HT1080 (cell line): ENCODE results near the gene TRPM8. TPM values are rescaled to one million over a fixed set of nuclear protein-coding genes. Genes with fewer than 3 reads are reported as not detected.

ENCODE experiments used
- DNase-seq: peaks from one replicate; pipeline ENCODE4 v3.0.0-alpha.2; 2015; ENCODE audit warnings: low read depth
- total RNA-seq: library from RNA; depleted of rRNA; stranded (reverse); fragments of >200 nt; shearing (Covaris generic); gene quantifications from 2 replicates; pipeline ENCODE4 v1.2.3, GENCODE V29; 2014

TRPM8 gene
- total RNA-seq, 1 experiment from 2014 or later, result 1.3 TPM

DNA sequence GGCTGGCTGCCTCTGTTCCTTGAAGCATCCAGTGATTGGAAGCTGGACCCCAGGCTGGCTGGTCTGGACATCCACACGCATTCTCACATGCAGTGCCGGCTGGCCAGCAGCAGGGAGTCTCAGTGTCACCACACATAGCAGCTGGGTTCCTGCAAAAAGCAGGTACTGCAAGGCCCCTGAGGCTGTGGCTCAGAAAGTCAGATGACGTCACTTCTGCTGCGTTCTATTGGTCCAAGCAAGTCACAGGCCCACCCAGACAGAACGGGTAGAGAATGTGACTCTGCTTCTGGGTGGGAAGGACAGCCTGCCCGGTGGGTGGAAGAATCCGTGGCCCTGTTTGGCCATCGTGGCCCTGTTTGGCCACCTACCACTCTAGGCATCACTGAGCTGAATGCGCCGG lies 82.0 kb downstream of the TRPM8 start:
- no peak for DNase-seq

DNA sequence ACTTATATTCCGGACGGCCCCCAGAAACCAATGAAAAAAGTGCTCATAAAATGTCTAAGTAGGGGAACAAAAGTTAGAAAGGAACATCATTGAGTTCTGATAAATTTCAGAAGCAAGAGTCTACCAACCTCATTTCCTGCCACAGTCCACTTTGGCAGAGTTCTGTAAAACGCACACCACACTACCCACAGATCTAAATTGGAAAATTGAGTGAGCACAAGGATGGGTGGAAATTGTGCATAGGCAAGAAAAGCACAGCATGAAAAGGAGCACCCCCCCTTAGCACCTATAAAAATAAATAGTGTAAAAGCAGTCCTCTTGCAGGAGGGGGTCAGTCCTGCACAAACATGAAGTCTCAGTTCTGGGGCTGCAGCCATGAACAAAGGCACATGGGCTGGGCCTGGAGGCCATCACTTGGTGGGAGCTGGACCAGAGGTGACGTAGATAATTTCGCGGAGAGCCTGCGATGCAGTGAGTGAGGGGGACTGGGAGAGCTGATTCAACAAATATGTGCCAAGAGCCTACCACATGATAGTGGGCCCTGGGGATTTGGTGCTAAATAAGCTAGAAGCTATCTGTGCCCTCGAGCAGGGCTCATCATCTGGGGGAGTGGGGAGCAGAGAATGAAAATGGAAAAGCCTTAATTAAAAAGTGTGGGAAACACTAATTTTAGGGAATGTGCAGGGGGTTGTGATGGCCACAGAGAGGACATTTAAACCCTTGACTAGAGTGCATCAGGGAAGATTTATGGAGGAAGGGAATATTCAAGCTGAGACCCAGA lies 84.4 kb downstream of the TRPM8 start:
- DNase-seq, result no peak

- DNase-seq, result no peak
Measured at GRCh38 chr2:234002281-234002680, 85.1 kb downstream of the TRPM8 start.

DNA sequence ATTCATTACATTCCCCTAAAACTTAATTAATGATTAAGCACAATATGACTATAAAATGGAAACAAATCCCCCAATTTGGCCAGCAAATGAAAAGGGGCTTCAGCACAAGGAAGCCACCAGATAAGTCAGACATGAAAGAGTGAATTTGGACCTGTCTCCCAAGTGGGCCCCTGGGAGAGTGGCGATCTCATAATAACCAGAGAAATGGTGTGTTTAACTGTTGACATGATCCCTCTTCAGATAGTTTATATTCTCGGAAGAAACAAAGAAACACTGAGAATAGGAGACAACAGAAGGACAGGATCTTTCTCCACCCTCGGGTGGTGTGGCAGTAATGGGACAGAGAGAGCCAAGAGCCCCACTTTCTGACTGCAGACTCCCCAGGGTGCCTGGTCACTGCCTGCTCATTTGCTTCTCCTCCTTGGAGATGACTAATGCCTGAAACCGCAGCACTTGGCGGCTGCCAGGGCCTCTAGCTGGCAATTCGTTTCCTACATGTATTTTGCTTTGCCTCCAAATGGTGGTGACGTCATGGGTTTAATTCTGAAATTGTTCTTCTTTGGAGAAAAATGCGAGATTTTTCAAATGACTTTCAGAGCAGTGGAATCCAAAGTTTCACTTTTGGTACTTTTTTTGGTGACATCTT lies 86.9 kb downstream of the TRPM8 start:
- peak; percentile 95 for DNase-seq

DNA sequence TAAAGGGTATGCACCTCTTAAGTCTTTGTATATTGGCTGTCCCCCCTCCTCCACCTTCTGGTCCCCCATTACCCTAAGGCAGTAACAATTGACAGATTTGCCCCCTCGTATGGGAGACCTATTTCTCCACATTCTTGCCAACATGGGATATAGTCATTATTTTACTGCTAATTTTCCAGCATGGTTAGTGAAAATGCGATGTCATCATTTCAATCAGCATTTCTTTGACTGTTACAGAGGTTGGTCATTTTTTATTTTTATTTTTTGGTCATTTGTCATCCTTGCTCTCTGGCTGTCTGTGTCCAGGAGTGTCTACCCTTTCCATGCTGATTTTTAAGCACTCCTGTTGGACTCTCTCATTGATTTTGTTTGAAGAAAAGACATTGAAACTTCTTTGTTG lies 88.0 kb downstream of the TRPM8 start:
- DNase-seq, result no peak

DNA sequence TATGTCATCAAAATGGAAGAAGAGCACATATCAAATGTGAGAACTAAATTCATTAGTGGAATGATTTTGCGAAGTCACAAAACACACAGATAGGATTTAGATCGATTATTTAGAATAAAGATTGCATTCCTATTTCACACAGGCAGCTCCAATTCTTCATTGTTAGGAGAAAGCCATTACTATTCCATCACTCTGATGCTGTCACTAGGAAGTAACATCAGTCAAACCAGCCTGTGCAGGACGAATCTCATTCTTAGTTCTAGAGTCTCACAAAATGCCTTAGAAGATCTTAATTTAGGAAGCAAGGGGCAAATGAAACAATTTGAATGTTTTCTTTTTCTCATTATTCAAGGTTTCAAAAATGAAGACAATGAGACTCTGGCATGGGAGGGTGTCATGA lies 89.3 kb downstream of the TRPM8 start:
- DNase-seq, result no peak

DNA sequence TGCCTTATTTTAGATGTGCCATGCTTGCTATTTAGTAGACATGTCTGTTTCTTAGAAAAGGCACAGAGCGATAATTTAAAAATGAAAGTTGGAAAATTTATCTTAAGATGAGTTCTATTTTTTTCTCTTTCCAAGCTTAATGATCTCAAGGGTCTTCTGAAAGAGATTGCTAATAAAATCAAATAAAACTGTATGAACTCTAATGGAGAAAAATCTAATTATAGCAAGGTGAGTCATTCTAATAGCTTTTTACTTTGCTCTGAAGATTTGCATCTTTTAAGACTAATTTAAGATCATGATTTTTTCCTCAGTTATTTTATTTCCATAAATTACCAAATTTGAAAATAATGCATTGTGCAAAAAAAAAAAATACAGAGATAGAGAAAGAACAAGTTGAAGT lies 97.3 kb downstream of the TRPM8 start:
- DNase-seq, result no peak

GRCh38 chr2:234015861-234016260 lies 98.7 kb downstream of the TRPM8 start:
- DNase-seq, result no peak

- no peak for DNase-seq
Measured at GRCh38 chr2:234019896-234020295, 102.7 kb downstream of the TRPM8 start.

- no peak for DNase-seq
Measured at GRCh38 chr2:234020332-234020731, 103.2 kb downstream of the TRPM8 start.

- no peak for DNase-seq
Measured at GRCh38 chr2:234022424-234022823, 105.3 kb downstream of the TRPM8 start.

DNA sequence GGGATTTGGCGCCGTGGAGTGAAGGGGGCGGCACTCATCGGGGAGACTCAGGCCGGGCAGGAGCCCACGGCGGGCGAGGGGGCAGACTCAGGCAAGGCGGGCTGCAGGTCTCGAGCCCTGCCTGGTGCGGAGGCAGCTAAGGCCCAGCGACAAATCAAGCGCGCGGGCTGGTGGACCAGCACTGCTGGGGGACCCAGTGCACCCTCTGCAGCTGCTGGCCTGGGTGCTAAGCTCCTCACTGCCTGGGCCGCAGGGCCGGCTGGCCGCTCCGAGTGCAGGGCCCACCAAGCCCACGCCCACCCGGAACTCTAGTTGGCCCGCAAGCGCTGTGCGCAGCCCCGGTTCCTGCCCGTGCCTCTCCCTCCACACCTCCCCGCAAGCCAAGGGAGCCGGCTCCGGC lies 107.1 kb downstream of the TRPM8 start:
- DNase-seq, result no peak

- DNase-seq, result no peak
Measured at GRCh38 chr2:234025466-234025865, 108.3 kb downstream of the TRPM8 start.

DNA sequence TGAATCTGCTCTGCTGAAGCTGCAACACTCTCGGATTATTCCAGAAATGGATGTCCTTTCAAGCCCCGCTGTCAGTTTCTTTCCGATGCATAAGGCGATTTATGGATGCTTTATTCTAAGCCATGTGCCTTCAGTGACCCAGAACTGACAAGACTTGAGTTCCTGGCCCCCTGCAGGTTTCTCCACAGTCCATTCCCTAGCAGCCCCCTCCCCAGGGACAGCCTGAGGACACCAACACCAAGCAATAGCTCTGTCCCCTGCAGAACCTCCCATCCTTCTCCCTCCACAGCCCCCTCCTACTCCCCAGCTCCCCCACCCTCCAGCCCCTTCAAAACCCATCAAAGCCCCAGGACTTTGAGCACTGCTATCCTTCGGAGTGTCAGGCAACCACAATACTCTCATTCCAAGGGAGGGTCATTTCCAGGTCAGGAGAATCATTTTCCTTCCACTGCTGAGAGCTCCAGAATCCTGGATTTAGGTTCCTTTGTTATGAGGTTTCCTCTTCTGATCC lies 108.8 kb downstream of the TRPM8 start:
- DNase-seq, result peak; percentile 36

GRCh38 chr2:234026693-234027254 lies 109.6 kb downstream of the TRPM8 start:
- DNase-seq, result no peak

GRCh38 chr2:234027641-234028040 lies 110.5 kb downstream of the TRPM8 start:
- DNase-seq, result no peak

DNA sequence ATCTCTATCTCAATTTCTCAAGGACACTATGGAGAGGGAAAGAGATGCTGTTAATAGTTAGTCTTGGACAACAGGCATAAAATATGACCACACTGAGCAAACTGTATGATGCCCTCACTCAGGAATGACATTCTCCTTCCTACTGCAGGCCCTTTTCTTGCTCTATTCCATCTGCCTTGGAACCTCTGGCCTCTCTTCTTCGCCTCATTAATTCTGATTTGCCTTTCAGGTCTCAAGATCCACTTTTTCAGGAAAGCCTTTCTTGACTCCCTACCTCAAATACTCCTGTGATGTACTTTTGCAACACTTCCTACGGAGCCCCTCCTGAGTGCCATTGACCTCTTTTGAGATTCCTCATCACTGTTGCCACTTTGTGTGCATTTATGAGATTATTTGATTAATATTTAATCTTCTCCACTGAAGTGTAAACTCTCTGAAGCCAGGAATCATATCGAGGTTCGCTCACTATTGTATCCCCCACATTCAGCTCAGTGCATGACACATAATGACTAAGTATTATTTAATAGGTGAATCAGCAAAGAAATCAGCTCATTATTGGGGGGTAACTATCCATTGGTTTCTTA lies 112.1 kb downstream of the TRPM8 start:
- no peak for DNase-seq

DNA sequence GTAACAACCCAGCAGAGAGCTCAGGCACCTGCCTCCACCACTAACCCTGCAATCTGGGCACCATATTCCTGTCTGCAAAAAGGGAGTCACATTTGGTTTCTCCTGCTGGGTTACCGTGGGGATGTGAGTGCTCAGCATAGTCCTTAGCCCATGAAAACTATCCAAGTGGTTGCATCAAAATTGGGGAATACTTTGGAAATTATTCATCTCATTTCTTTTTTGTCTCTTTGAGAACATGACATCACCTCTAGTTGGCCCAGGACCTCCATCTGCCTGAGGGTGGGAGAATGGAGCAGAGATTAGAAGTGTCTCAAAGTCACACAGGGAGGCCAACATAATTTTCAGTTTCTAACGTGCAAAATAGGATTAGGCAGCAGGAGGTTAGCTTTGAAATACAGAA lies 114.0 kb downstream of the TRPM8 start:
- no peak for DNase-seq

- peak; percentile 90 for DNase-seq
Measured at GRCh38 chr2:234032279-234032856, 115.2 kb downstream of the TRPM8 start.

DNA sequence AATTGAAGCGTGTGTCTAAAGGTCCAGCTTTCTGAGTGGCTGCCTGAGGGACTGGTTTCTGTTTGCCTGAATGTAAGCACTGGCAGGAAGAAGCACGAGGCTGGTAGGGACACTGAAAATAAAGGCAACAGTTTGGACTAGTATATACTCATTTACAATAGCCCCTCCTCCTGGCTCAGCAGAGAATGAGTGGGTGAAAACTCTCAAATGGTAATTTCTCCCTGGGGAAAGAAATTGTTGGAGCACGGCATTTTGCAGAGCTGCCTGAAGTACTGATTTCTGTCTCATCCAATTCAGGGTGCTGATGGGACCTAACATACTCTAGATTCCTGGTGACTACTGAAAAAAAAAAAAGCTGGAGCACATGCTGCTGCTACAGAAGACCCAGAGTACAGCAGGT lies 116.0 kb downstream of the TRPM8 start:
- peak; percentile 15 for DNase-seq

DNA sequence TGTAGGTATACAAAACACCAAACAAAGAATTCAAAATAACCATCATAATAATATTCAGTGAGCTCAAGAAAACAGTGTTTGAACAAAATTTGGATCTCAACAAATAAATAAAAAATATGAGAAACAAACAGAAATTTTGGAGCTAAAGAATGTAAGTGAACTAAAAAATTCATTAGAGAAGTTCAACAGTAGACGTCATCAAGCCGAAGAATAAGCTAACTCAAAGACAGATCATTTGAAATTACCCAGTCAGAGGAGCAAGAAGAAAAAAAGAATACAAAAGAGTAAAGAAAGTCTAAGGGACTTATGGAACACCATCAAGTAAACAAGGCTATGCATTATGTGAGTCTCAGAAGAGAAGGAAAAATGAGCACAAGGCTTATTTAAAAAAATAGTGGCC lies 116.7 kb downstream of the TRPM8 start:
- DNase-seq, result no peak
